AG09309 (cell line): Measurements from ENCODE around the gene UNC45A.

Source experiments
- DNase-seq: peaks from one replicate; pipeline ENCODE4 v3.0.0-alpha.2; 2010; ENCODE audit warnings: low read depth
- H3K4me3 ChIP-seq: 2 replicates; pipeline ENCODE4 v1.5.1; 2011; ENCODE audit warnings: mild to moderate bottlenecking, low read depth, low read length, moderate library complexity; ENCODE audit not compliant: control insufficient read depth
- TF ChIP-seq, protein P1 (sequence below): IDR thresholded peaks from 2 replicates; pipeline ENCODE4 v1.5.1; 2011; ENCODE audit warnings: mild to moderate bottlenecking, low read depth, low read length, inconsistent platforms; ENCODE audit not compliant: insufficient read depth, control insufficient read depth; ENCODE audit errors: missing control alignments

Gene UNC45A

DNA sequence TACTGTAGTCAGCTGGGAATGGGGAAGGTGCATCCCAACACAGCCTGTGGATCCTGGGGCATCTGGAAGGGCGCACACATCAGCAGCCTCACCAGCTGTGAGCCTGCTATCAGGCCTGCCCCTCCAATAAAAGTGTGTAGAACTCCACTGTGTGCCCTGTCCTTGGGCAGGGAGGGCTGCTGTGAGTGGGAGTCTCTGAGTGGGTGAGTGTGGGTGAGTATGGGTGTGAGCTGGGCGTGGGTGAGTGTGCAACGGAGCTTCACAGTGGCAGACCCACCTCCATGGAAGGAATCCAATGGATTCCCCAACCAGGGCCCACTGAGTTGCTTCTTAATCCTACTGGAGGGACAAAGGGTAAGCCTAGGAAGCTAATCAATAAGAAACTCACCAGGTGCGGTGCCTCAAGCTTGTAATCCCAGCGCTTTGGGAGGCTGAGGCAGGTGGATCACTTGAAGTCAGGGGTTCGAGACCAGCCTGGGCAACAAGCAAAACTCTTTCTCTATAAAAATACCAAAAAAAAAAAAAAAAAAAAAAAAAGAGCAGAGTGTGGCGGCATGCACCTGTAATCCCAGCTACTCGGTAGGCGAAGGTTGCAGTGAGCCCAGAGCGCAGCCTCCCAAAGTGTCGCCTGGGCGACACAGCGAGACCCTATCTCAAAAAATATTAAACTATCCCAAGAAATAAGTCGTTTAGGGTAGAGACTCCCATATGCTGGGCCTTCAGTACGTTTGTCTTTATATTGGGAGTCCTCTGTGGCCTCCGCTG lies 19.0 kb downstream of the UNC45A start:
- no peak for DNase-seq
- TF ChIP-seq, protein P1, sequence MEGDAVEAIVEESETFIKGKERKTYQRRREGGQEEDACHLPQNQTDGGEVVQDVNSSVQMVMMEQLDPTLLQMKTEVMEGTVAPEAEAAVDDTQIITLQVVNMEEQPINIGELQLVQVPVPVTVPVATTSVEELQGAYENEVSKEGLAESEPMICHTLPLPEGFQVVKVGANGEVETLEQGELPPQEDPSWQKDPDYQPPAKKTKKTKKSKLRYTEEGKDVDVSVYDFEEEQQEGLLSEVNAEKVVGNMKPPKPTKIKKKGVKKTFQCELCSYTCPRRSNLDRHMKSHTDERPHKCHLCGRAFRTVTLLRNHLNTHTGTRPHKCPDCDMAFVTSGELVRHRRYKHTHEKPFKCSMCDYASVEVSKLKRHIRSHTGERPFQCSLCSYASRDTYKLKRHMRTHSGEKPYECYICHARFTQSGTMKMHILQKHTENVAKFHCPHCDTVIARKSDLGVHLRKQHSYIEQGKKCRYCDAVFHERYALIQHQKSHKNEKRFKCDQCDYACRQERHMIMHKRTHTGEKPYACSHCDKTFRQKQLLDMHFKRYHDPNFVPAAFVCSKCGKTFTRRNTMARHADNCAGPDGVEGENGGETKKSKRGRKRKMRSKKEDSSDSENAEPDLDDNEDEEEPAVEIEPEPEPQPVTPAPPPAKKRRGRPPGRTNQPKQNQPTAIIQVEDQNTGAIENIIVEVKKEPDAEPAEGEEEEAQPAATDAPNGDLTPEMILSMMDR: no peak
- no peak overlapping the region; the same call in 1 of the 2 replicates for H3K4me3 ChIP-seq

DNA sequence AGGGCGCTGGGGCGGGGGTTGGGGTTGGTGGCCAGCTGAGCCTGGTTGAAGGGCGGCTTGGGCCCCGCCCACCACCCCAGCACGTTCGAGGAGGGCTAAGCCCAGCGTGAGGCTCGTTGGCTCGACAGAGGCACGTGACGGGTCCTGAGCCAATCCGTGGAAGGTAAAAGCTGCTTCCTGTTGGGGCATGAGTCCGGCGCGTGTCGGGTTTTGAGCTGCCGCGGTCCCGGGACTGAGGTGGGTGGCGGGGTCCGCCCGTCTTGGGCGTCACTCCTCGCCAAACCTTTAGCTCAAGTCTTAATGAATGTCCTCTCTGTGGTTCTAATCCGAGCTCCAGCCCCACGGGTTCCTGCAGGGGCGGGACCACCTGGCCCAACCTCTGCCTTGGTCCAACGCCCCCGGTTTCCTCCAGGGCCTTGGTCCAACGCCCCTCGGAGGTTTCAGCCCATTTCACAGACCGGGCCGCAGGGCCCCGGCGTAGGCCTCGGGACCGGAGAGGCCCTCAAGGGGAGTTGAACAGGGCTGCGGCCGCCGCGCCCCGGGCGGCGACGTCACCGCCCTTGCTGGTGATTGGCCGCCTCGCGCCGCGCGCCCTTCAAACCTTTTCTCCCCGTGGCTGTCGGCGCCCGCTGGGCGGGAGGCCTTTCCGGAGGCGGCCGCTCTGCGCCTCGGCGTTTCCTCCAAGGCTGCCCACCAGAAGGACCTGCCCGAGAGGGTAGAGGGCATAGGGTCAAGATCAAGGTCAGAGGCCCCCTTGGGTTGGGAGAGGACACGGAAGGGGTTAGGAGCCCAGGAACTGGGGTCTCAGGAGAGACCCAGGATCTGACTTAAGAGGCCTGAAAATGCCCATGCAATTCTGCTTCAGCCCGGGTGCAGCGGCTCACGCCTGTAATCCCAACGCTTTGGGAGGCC lies 19.9 kb downstream of the UNC45A start, which contains the start of gene RCCD1:
Gene RCCD1, plus strand, starts transcription at position 173 of the 912 bp plus-strand sequence. CDS start 1,851 bp downstream, outside the sequence.
- peak within 1 kb of the TSS; percentile 84 for H3K4me3 ChIP-seq
- peak; percentile 62 for DNase-seq
- TF ChIP-seq, protein P1: no peak

- H3K4me3 ChIP-seq: peak overlapping the region; percentile 84; the same call in 1 of the 2 replicates
- TF ChIP-seq, protein P1: no peak
- no peak for DNase-seq
Measured at GRCh38 chr15:90955624-90956273, 20.7 kb downstream of the UNC45A start.

GRCh38 chr15:90956274-90957030 lies 21.4 kb downstream of the UNC45A start:
- H3K4me3 ChIP-seq: peak overlapping the region; percentile 56
- no peak for DNase-seq
- TF ChIP-seq, protein P1: peak; percentile 67

DNA sequence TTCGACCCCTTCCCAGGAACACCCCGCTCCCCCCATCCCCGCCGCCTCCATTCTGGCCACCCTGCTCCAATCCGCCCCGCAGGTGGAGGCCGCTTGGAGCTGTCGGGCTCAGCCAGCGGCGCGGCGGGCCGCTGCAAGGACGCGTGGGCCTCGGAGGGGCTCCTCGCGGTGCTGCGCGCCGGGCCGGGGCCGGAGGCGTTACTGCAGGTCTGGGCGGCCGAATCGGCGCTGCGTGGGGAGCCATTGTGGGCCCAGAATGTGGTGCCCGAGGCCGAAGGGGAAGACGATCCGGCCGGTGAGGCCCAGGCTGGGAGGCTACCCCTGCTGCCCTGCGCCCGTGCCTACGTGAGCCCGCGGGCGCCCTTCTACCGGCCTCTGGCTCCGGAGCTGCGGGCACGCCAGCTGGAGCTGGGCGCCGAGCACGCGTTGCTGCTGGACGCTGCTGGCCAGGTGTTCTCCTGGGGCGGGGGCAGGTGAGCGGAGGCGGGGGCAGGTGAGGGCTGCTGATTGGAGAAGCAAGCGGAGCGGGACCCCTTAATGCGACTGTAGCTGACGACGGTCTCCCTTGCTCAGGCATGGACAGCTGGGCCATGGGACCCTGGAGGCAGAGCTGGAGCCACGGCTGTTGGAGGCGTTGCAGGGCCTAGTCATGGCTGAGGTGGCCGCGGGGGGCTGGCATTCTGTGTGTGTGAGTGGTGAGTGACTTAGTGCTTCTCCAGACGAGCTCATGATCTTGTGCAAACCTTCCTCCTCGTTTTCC lies 22.1 kb downstream of the UNC45A start:
- DNase-seq: no peak
- H3K4me3 ChIP-seq: peak overlapping the region; percentile 56
- TF ChIP-seq, protein P1: no peak
